Measurements from ENCODE around the gene DNAI1.

The DNAI1 gene

GRCh38 chr9:34568133-34568532 is 109.5 kb downstream of the DNAI1 start:
- DNase-seq (ENCODE audit: low spot score), result no peak
- TF ChIP-seq CTCF (IDR thresholded peaks at IDR 0.05; ENCODE audit: extremely low read depth, missing control alignments), result no peak

GRCh38 chr9:34568774-34569173 is 110.2 kb downstream of the DNAI1 start:
- no peak for DNase-seq (ENCODE audit: low spot score)
- no peak for TF ChIP-seq CTCF (IDR thresholded peaks at IDR 0.05; ENCODE audit: extremely low read depth, missing control alignments)

DNA sequence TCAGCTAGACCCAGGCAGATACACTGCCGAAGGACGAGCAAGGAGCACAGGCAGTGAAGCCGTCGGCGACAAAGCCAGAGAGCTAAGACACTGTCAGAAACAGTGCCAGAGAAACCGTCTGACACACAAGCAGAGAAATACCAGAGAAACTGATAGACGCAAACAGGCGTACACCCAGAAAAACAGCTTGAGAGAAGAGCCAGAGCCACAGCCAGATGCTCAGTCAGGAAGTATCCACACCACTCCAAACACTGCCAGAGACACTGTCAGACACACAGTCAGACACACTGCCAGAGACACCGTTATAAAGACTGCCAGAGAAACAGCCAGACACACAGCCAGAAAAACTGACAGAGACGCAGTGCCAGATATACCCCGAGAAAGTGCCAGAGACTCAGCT is 111.8 kb downstream of the DNAI1 start:
- TF ChIP-seq CTCF (IDR thresholded peaks at IDR 0.05; ENCODE audit: extremely low read depth, missing control alignments), result no peak

More for the DNA sequence above, 111.8 kb downstream of the DNAI1 start:
- DNase-seq (ENCODE audit: low spot score), result no peak
